Esophagus (tissue), 2 donors: Measurements from ENCODE around the gene MGST3. TPM values are rescaled to one million over a fixed set of nuclear protein-coding genes. Genes with fewer than 3 reads are reported as not detected.

Source experiments
- polyA plus RNA-seq, 2 donors: library from polyadenylated mRNA; stranded (reverse); fragments of 200-250 nt; gene quantifications; one replicate each; pipeline ENCODE4 v1.2.3, GENCODE V29; 2013
- donor health status: healthy with polysubstance abuse.
- donor health status: Bipolar disorder and iron deficiency.

MGST3 gene
- polyA plus RNA-seq, 2 donors = 100 to 148 TPM

Other genes starting within 250 kb of the MGST3 start
- under 1 TPM; 0.08 to 0.20 TPM for gene RXRG, start 186.1 kb upstream of the MGST3 start, polyA plus RNA-seq
- not detected for gene LRRC52, start 87.2 kb upstream of the MGST3 start, polyA plus RNA-seq
- gene ALDH9A1, start 67.3 kb downstream of the MGST3 start, polyA plus RNA-seq = 100 to 1,000 TPM in 1 of 2 donors, 10 to 100 TPM in 1; 60.4 to 113 TPM
- gene TMCO1, start 137.6 kb downstream of the MGST3 start, polyA plus RNA-seq = 10 to 100 TPM; 41.2 to 66.1 TPM
- gene UCK2, start 196.4 kb downstream of the MGST3 start, polyA plus RNA-seq = 10 to 100 TPM; 18.8 to 25.4 TPM